H1 (cell line): ENCODE results near the gene CRTC1. TPM values are rescaled to one million over a fixed set of nuclear protein-coding genes. Genes with fewer than 3 reads are reported as not detected.

Experiments used
- BCL11A ChIP-seq, 2 experiments: IDR thresholded peaks; one replicate each; pipeline ENCODE4 v1.6.1; 2011; ENCODE audit warnings: low read depth in 2 of 2, low read length in 2 of 2, mild to moderate bottlenecking in 2 of 2
- CTBP2 ChIP-seq: IDR thresholded peaks from 2 replicates; pipeline ENCODE4 v1.7.0; 2011; ENCODE audit warnings: borderline replicate concordance, mild to moderate bottlenecking, moderate library complexity, mixed read lengths, low read length; ENCODE audit not compliant: insufficient read depth, insufficient read length
- EGR1 ChIP-seq: IDR thresholded peaks from 2 replicates; pipeline ENCODE4 v1.6.1; 2011; ENCODE audit warnings: low read depth, low read length, borderline replicate concordance
- KDM1A ChIP-seq: fragments of 200-600, 300-600 bp; sonication (generic); IDR thresholded peaks from 2 replicates; pipeline ENCODE4 v1.7.1; 2016; ENCODE audit warnings: mild to moderate bottlenecking, low read length, borderline replicate concordance
- KDM5A ChIP-seq: fragments of 200-600 bp; IDR thresholded peaks from 2 replicates; pipeline ENCODE4 v1.7.1; 2012; ENCODE audit warnings: mild to moderate bottlenecking, low read length, inconsistent platforms, mixed read lengths
- RAD21 ChIP-seq, 2 experiments: IDR thresholded peaks in 1 of 2; conservative IDR thresholded peaks in 1 of 2; 2 replicates each; pipeline ENCODE4 v1.6.1; 2011; ENCODE audit warnings: low read depth in 2 of 2, low read length in 2 of 2, improper control_type of control experiment in 1 of 2, inconsistent platforms in 1 of 2, mild to moderate bottlenecking in 1 of 2, moderate library complexity in 1 of 2
- SUZ12 ChIP-seq: fragments of 200-600 bp; sonication (generic); IDR thresholded peaks from 2 replicates; pipeline ENCODE4 v1.6.1; 2012; ENCODE audit warnings: mild to moderate bottlenecking, inconsistent platforms, low read length, moderate library complexity, mixed read lengths
- polyA plus RNA-seq, 7 experiments: library from polyadenylated mRNA; depleted of rRNA in 3 of 7; stranded (reverse) in 5 of 7; unstranded in 2 of 7; fragments of >200 nt in 5 of 7; fragments of 200-250 nt in 2 of 7; gene quantifications; 1 replicate in 5 of 7; 2 replicates in 1 of 7; 4 replicates in 1 of 7; pipeline versions ENCODE4 v1.2.1 to v1.2.3, GENCODE V29; 2011 to 2013; ENCODE audit warnings: missing spikeins in 2 of 7, mixed read lengths in 2 of 7
- total RNA-seq: library from RNA; stranded (reverse); fragmentation: NEBNext Ultra II Directional; extraction: Animal tissue kit (Norgen Biotek cat#: 25700); gene quantifications from 2 replicates; pipeline ENCODE4 v1.2.1, GENCODE V29; 2021
- TF ChIP-seq, protein P1 (sequence below): IDR thresholded peaks from 2 replicates; pipeline ENCODE4 v1.6.1; 2012; ENCODE audit warnings: inconsistent platforms

The CRTC1 gene
- total and polyA plus RNA-seq, 2 of the 8 experiments (the other 6 are each of a cell fraction or from before 2014, with no cell fraction given): 2.9 to 8.5 TPM

- TF ChIP-seq EGR1: no peak
- no peak for TF ChIP-seq KDM5A
- TF ChIP-seq BCL11A (IDR thresholded peaks at IDR 0.05; ENCODE audit: low read depth in 2 of 2, low read length in 2 of 2): no peak
- TF ChIP-seq SUZ12: no peak
- TF ChIP-seq KDM1A: no peak
- TF ChIP-seq RAD21 (IDR thresholded peaks at IDR 0.05 in 1 of 2, conservative IDR thresholded peaks at IDR 0.05 in 1 of 2; ENCODE audit: low read depth in 2 of 2, low read length in 2 of 2): no peak
- TF ChIP-seq, protein P1, sequence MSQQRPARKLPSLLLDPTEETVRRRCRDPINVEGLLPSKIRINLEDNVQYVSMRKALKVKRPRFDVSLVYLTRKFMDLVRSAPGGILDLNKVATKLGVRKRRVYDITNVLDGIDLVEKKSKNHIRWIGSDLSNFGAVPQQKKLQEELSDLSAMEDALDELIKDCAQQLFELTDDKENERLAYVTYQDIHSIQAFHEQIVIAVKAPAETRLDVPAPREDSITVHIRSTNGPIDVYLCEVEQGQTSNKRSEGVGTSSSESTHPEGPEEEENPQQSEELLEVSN: no peak
- no peak for TF ChIP-seq CTBP2
These were observed 71.0 kb downstream of the CRTC1 start (continued) for GRCh38 chr19:18754501-18754900.
